MCF 10A (cell line): Measurements from ENCODE around the gene SLC12A3. TPM values are rescaled to one million over a fixed set of nuclear protein-coding genes. Genes with fewer than 3 reads are reported as not detected.
A peak's percentile ranks its signal among the peaks of the same experiment; 100 is the strongest.

Source experiments
- BruUV-seq: library from RNA; stranded (reverse); fragments of 400-500 nt; replicated peaks from 2 replicates; lab custom pipeline; 2021; lab: Mats Ljungman, UMichigan
- CTCF ChIA-PET: fragments of 300-600 bp; sonication (Branson Sonifier 250); formaldehyde crosslinking; extraction: SDS; loops from one replicate; lab custom pipeline; 2021; ENCODE audit warnings: antibody characterized with exemption, inconsistent platforms; lab: Yijun Ruan, JAX
- POLR2A ChIA-PET: fragments of 300-600, 350-650 bp; sonication (Branson Sonifier 250); formaldehyde crosslinking; extraction: SDS; loops from one replicate; lab custom pipeline; 2020; ENCODE audit warnings: antibody characterized with exemption, inconsistent platforms; lab: Yijun Ruan, JAX
- DNase-seq: peaks from one replicate; pipeline ENCODE4 v3.0.0-alpha.2; 2018; ENCODE audit not compliant: unreplicated experiment
- H3K27ac Mint-ChIP-seq: one replicate; pipeline ENCODE4 v1.8.0; 2022; ENCODE audit warnings: mild to moderate bottlenecking, low read depth, mixed read lengths; ENCODE audit not compliant: unreplicated experiment
- H3K27me3 Mint-ChIP-seq: one replicate; pipeline ENCODE4 v1.8.0; 2022; ENCODE audit warnings: mixed read lengths; ENCODE audit not compliant: insufficient read depth, unreplicated experiment
- H3K36me3 Mint-ChIP-seq: one replicate; pipeline ENCODE4 v1.8.0; 2022; ENCODE audit warnings: mild to moderate bottlenecking, moderate library complexity, mixed read lengths; ENCODE audit not compliant: insufficient read depth, unreplicated experiment
- H3K4me1 Mint-ChIP-seq: one replicate; pipeline ENCODE4 v1.8.0; 2022; ENCODE audit warnings: mixed read lengths; ENCODE audit not compliant: insufficient read depth, unreplicated experiment
- H3K4me3 Mint-ChIP-seq: one replicate; pipeline ENCODE4 v1.8.0; 2022; ENCODE audit warnings: mild to moderate bottlenecking, moderate library complexity, mixed read lengths; ENCODE audit not compliant: unreplicated experiment
- H3K9me3 Mint-ChIP-seq: one replicate; pipeline ENCODE4 v1.8.0; 2022; ENCODE audit warnings: mixed read lengths; ENCODE audit not compliant: unreplicated experiment
- intact Hi-C: fragments of 100-400 bp; cut with micrococcal nuclease; formaldehyde crosslinking; loops from 2 replicates; pipeline ENCODE4 v1.14.1; 2022
- total RNA-seq: library from RNA; stranded (reverse); gene quantifications from 2 replicates; pipeline ENCODE4 v1.2.3, GENCODE V29; 2022
- TF ChIP-seq, protein P1 (sequence below): fragments of 200-600 bp; IDR thresholded peaks from one replicate; pipeline ENCODE4 v1.8.0; 2022; ENCODE audit warnings: antibody characterized with exemption, mild to moderate bottlenecking; ENCODE audit not compliant: unreplicated experiment

Gene SLC12A3
- total RNA-seq, 1 experiment from 2014 or later: not detected

DNA sequence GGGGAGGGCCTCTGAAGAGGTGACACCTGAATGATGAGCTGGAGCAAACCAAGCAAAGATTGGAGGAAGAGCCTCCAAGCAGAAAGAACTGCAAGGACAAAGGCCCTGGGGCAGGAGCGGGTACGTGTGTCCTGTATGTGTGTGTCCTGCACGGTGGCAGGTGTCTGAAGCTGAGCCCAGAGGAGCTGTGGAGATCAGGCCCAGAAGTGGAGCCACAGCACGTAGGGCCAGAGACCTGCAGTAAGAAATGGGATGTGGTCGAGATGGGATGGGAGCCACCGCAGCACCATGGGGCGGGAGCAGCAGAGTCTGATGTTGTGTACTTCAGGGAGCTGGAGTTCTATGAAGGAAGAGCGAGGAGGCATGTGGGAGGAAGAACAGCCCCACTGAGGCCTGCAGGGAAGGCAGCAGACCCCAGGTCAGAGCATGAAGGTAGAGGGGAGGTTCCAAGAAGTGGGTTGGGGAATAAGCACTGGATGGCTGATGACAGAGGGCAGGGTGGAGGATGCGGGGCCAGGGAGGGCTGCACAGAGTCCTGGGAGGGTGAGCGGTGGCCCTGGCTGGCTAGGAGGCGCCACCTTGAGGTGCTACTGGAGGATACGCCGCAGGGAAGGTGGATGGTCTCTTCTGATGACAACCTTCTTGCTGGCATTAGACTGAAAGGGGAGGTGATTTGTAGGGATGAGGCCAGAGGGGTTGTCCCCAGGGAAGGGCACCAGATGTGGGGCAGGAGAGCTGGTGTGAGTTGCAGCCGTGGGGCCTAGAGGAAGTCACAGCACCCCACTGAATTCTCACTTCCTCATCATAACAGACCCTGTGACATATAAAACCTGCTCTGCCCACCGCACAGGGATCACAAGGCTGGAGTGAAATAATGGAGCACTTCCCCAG, 86.1 kb downstream of the SLC12A3 start:
- H3K36me3 Mint-ChIP-seq: peaks cover 19% of the 10 kb centered on the region
- TF ChIP-seq, protein P1, sequence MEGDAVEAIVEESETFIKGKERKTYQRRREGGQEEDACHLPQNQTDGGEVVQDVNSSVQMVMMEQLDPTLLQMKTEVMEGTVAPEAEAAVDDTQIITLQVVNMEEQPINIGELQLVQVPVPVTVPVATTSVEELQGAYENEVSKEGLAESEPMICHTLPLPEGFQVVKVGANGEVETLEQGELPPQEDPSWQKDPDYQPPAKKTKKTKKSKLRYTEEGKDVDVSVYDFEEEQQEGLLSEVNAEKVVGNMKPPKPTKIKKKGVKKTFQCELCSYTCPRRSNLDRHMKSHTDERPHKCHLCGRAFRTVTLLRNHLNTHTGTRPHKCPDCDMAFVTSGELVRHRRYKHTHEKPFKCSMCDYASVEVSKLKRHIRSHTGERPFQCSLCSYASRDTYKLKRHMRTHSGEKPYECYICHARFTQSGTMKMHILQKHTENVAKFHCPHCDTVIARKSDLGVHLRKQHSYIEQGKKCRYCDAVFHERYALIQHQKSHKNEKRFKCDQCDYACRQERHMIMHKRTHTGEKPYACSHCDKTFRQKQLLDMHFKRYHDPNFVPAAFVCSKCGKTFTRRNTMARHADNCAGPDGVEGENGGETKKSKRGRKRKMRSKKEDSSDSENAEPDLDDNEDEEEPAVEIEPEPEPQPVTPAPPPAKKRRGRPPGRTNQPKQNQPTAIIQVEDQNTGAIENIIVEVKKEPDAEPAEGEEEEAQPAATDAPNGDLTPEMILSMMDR: peak; percentile 27
- no TSS peak for BruUV-seq
- H3K4me3 Mint-ChIP-seq: no peak overlapping the region
- intact Hi-C loops: loop anchor here (1.0 kb wide), 2 partner anchors 84 to 158 kb away; no protein-coding TSS in a partner anchor
- ChIA-PET CTCF (interaction anchor here (0.6 to 1.3 kb wide), 6 partner anchors 13 to 1292 kb away, joined by 3 to 4 read pairs (median 3); no protein-coding TSS in a partner anchor), POLR2A (interaction anchor here (1.3 kb wide), 1 partner anchor 33 kb away, joined by 3 read pairs; no protein-coding TSS in a partner anchor)
- no peaks in the 10 kb centered on the region for H3K9me3 Mint-ChIP-seq
- DNase-seq: peak; percentile 43
- H3K27me3 Mint-ChIP-seq: no peaks in the 10 kb centered on the region
- H3K27ac Mint-ChIP-seq: no peak overlapping the region
- no peaks in the 10 kb centered on the region for H3K4me1 Mint-ChIP-seq

DNA sequence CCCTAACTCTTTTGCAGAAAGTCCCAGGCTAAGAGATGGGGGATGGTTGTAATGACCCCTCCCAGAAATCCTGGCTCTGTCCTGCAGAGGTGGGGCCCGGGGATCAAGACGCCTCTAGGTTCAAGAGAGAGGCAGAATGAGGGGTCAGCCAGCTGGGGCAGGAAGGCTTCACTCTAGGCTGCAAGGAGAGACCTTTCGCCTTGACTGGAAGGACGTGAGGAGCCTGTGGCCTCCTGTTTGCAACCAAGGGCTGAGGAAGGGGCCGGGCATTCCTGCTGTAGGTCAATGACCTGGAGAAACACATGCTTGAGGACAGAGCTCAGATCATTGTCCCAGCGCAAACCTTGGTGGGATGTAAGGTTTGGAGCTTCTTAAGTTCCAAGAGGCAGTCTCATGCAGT, 88.0 kb downstream of the SLC12A3 start:
- H3K9me3 Mint-ChIP-seq: no peaks in the 10 kb centered on the region
- H3K4me3 Mint-ChIP-seq: no peak overlapping the region
- intact Hi-C loops: no loop called here
- no peak overlapping the region for H3K27ac Mint-ChIP-seq
- ChIA-PET CTCF (interaction anchor here (0.6 to 0.8 kb wide), 2 partner anchors 9 to 85 kb away, joined by 3 to 4 read pairs; partner anchors contain the start of gene CETP), POLR2A (interaction anchor here (1.3 kb wide), 1 partner anchor 21 kb away, joined by 3 read pairs; the partner anchor contains the start of gene HERPUD1)
- H3K4me1 Mint-ChIP-seq: no peaks in the 10 kb centered on the region
- no peak for DNase-seq
- H3K27me3 Mint-ChIP-seq: no peaks in the 10 kb centered on the region
- no TSS peak for BruUV-seq
- TF ChIP-seq, protein P1: no peak
- peaks cover 10% of the 10 kb centered on the region for H3K36me3 Mint-ChIP-seq

DNA sequence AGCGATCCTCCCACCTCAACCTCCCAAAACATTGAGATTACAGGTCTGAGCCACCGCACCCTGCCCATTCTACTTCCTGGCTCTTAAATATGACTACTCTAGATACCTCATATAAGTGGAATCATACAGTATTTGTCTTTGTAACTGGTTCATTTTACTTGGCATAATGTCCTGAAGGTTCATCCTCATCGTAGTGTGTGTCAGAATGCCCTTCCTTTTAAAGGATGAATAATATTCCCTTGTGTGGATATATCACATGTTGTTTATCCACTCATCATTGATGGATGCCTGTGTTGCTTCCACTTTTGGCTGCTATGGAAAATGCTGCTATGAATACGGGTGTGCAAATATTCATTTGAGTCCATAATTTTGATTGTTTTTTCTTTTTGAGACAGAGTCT, 91.1 kb downstream of the SLC12A3 start:
- no peaks in the 10 kb centered on the region for H3K9me3 Mint-ChIP-seq
- CTCF ChIA-PET: no interaction called here
- POLR2A ChIA-PET: no interaction called here

DNA sequence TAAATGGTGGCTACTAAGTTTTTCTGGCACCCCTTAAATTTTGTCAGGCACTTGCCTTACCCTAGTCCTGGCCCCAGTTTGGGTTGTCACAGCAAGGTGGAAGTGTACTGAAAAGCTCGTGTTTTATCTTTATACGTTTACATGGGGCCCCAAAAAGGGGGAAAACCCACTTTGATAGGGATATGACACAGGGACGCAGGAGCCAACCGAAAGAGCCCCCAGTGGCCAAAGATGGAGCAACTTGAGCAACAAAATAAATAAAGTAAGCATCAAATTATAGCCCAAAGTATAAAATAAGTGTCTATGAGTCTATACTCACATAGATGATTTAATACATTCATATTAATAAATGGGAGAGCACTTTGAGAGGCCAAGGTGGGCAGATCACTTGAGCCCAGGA, 91.7 kb downstream of the SLC12A3 start:
- intact Hi-C loops: no loop called here
- Mint-ChIP-seq H3K36me3 (no peaks in the 10 kb centered on the region), H3K27ac (no peak overlapping the region), H3K4me1 (no peaks in the 10 kb centered on the region), H3K9me3 (no peaks in the 10 kb centered on the region), H3K4me3 (no peak overlapping the region), H3K27me3 (no peaks in the 10 kb centered on the region)
- no TSS peak for BruUV-seq
- no peak for DNase-seq
- ChIA-PET POLR2A (no interaction called here), CTCF (no interaction called here)
- TF ChIP-seq, protein P1: no peak

More for the DNA sequence above, 91.1 kb downstream of the SLC12A3 start:
- Mint-ChIP-seq H3K4me3 (no peak overlapping the region), H3K27ac (no peak overlapping the region), H3K4me1 (no peaks in the 10 kb centered on the region), H3K36me3 (peaks cover 4% of the 10 kb centered on the region), H3K27me3 (no peaks in the 10 kb centered on the region)
- no peak for DNase-seq
- intact Hi-C loops: no loop called here
- TF ChIP-seq, protein P1: no peak
- no TSS peak for BruUV-seq
